ENCODE results near the gene REM1. TPM values are rescaled to one million over a fixed set of nuclear protein-coding genes. Genes with fewer than 3 reads are reported as not detected.
"Not testable (repeated sequence)": the region's sequence is repeated elsewhere in the genome, so short reads cannot be mapped to it uniquely, and the experiment has no call there.

Gene REM1
- total and polyA plus RNA-seq, 2 of the 13 experiments (the other 11 are each of a cell fraction or from before 2014, with no cell fraction given) = not detected

DNA sequence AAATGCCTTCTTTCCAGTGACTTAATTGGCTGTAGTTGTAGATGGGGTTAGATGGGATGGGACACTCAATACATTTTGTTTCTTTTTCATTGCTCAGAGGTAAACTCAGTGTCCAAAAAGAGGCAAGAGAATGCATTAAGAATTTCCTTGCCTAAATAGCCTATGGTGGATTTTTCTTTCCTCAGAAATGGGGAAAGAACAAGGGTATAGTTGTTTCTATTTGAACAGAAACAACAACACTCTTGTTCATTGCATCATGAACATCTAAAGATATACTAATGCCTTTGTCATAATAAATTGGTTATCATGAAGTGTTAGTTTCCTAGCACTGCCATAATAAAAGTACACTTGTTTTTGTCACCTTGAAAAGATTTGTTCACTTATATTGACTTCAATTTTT, 49.3 kb upstream of the REM1 start:
- intact Hi-C loops (cut with micrococcal nuclease; ENCODE audit: unreplicated experiment) (no loop called here), in situ Hi-C loops (cut with HindIII; ENCODE audit: extremely low pct_ligation_motif_present, low pct_unique_long_range_greater_than_20kb) (no loop called here)
- H2AFZ ChIP-seq (ENCODE audit: low read length) = no peak overlapping the region
- no peak for ATAC-seq
- FAIRE-seq = no peak
- H3K27me3 ChIP-seq (ENCODE audit: control insufficient read depth in 1 of 2, insufficient read depth in 2 of 2, low read length in 2 of 2) = peaks cover 0 to 8% of the 10 kb centered on the region in 2 experiments; a peak in 2 of 5 replicates
- no peaks in the 10 kb centered on the region for H3K4me1 ChIP-seq (ENCODE audit: insufficient read depth, low read length)
- H3K36me3 ChIP-seq (replicated peaks in 1 of 2; ENCODE audit: control insufficient read depth in 1 of 2, insufficient read depth in 2 of 2, low read length in 2 of 2) = no peaks in the 10 kb centered on the region
- TF ChIP-seq HNRNPK (IDR thresholded peaks at IDR 0.05; ENCODE audit: low read depth, low read length, poor library complexity, severe bottlenecking) (peak; percentile 70), ZNF496 (CRISPR knock-in tag; IDR thresholded peaks at IDR 0.05; ENCODE audit: insufficient replicate concordance) (no peak)
- H3K27ac ChIP-seq (ENCODE audit: extremely low read length, insufficient read depth, low read length) = no peak overlapping the region
- H3K9ac ChIP-seq (ENCODE audit: insufficient read depth, low read depth, low read length) = no peak overlapping the region
- H3K4me2 ChIP-seq (ENCODE audit: low read depth, low read length) = no peak overlapping the region
- no peaks in the 10 kb centered on the region for H3K79me2 ChIP-seq (ENCODE audit: insufficient read depth, low read length)
- no peak for DNase-seq (ENCODE audit: low spot score)
- no TSS peak for BruUV-seq (replicated peaks)
- no peak overlapping the region for H3K4me3 ChIP-seq (replicated peaks in 1 of 3; ENCODE audit: insufficient read depth in 1 of 3, low read depth in 2 of 3, low read length in 3 of 3)
- H3K9me3 ChIP-seq (ENCODE audit: low read length) = no peaks in the 10 kb centered on the region
- CTCF ChIA-PET (ENCODE audit: low intra/inter-chr PET ratio, low total read pairs) = no interaction called here
- POLR2A ChIA-PET = no interaction called here
- no peaks in the 10 kb centered on the region for H4K20me1 ChIP-seq (ENCODE audit: insufficient read depth, low read length)

DNA sequence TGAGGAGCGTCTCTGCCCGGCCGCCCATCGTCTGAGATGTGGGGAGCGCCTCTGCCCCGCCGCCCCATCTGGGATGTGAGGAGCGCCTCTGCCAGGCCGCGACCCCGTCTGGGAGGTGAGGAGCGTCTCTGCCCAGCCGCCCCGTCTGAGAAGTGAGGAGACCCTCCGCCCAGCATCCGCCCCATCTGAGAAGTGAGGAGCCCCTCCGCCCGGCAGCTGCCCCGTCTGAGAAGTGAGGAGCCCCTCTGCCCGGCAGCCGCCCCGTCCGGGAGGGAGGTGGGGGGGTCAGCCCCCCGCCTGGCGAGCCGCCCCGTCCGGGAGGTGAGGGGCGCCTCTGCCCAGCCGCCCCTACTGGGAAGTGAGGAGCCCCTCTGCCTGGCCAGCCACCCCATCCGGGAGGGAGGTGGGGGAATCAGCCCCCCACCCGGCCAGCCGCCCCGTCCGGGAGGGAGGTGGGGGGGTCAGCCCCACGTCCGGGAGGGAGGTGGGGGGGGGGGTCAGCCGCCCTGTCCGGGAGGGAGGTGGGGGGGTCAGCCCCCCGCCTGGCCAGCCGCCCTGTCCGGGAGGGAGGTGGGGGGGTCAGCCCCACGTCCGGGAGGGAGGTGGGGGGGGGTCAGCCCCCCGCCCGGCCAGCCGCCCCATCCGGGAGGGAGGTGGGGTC, 48.1 kb upstream of the REM1 start:
- WGBS (ENCODE audit: low lambda C conversion rate) = 84% methylated on average over 28 of the region's 48 CpGs
- DNase-seq (ENCODE audit: low spot score); H3K79me2 ChIP-seq (ENCODE audit: insufficient read depth, low read length); H3K27me3 ChIP-seq (ENCODE audit: control insufficient read depth in 1 of 2, insufficient read depth in 2 of 2, low read length in 2 of 2); H3K4me1 ChIP-seq (ENCODE audit: insufficient read depth, low read length); H2AFZ ChIP-seq (ENCODE audit: low read length); H3K4me2 ChIP-seq (ENCODE audit: low read depth, low read length); H4K20me1 ChIP-seq (ENCODE audit: insufficient read depth, low read length); H3K27ac ChIP-seq (ENCODE audit: extremely low read length, insufficient read depth, low read length); BruUV-seq (replicated peaks); H3K36me3 ChIP-seq (replicated peaks in 1 of 2; ENCODE audit: control insufficient read depth in 1 of 2, insufficient read depth in 2 of 2, low read length in 2 of 2); H3K4me3 ChIP-seq (replicated peaks in 1 of 3; ENCODE audit: insufficient read depth in 1 of 3, low read depth in 2 of 3, low read length in 3 of 3); H3K9me3 ChIP-seq (ENCODE audit: low read length); intact Hi-C loops (cut with micrococcal nuclease; ENCODE audit: unreplicated experiment); in situ Hi-C loops (cut with HindIII; ENCODE audit: extremely low pct_ligation_motif_present, low pct_unique_long_range_greater_than_20kb); H3K9ac ChIP-seq (ENCODE audit: insufficient read depth, low read depth, low read length); ATAC-seq; CTCF ChIA-PET (ENCODE audit: low intra/inter-chr PET ratio, low total read pairs); FAIRE-seq; POLR2A ChIA-PET: not testable (repeated sequence)

DNA sequence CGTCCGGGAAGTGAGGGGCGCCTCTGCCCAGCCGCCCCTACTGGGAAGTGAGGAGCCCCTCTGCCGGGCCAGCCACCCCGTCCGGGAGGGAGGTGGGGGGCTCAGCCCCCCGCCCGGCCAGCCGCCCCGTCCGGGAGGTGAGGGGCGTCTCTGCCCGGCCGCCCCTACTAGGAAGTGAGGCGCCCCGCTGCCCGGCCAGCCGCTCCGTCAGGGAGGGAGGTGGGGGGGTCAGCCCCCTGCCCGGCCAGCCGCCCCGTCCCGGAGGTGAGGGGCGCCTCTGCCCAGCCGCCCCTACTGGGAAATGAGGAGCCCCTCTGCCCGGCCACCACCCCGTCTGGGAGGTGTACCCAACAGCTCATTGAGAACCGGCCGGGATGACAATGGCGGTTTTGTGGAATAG, 47.5 kb upstream of the REM1 start:
- WGBS (ENCODE audit: low lambda C conversion rate) = 79% methylated on average over 22 of the region's 31 CpGs
- H3K4me3 ChIP-seq (replicated peaks in 1 of 3; ENCODE audit: insufficient read depth in 1 of 3, low read depth in 2 of 3, low read length in 3 of 3); POLR2A ChIA-PET; H3K27ac ChIP-seq (ENCODE audit: extremely low read length, insufficient read depth, low read length); DNase-seq (ENCODE audit: low spot score); FAIRE-seq; H4K20me1 ChIP-seq (ENCODE audit: insufficient read depth, low read length); CTCF ChIA-PET (ENCODE audit: low intra/inter-chr PET ratio, low total read pairs); in situ Hi-C loops (cut with HindIII; ENCODE audit: extremely low pct_ligation_motif_present, low pct_unique_long_range_greater_than_20kb); intact Hi-C loops (cut with micrococcal nuclease; ENCODE audit: unreplicated experiment); H3K4me1 ChIP-seq (ENCODE audit: insufficient read depth, low read length); H3K9me3 ChIP-seq (ENCODE audit: low read length); H3K4me2 ChIP-seq (ENCODE audit: low read depth, low read length); H3K9ac ChIP-seq (ENCODE audit: insufficient read depth, low read depth, low read length); H3K27me3 ChIP-seq (ENCODE audit: control insufficient read depth in 1 of 2, insufficient read depth in 2 of 2, low read length in 2 of 2); ATAC-seq; BruUV-seq (replicated peaks); H2AFZ ChIP-seq (ENCODE audit: low read length); H3K79me2 ChIP-seq (ENCODE audit: insufficient read depth, low read length); H3K36me3 ChIP-seq (replicated peaks in 1 of 2; ENCODE audit: control insufficient read depth in 1 of 2, insufficient read depth in 2 of 2, low read length in 2 of 2): not testable (repeated sequence)

All from HepG2 (cell line).